ENCODE data around the gene FFAR1.
"Not testable (repeated sequence)": the region's sequence is repeated elsewhere in the genome, so short reads cannot be mapped to it uniquely, and the experiment has no call there.

FFAR1 gene

GRCh38 chr19:35355791-35356460, 8.2 kb downstream of the FFAR1 start:
- no peaks in the 10 kb centered on the region for H3K27me3 ChIP-seq (ENCODE audit: insufficient read depth, low read length)
- H3K9me3 ChIP-seq (ENCODE audit: insufficient read depth, low read depth, low read length): no peaks in the 10 kb centered on the region
- H3K9ac ChIP-seq (ENCODE audit: low read depth, low read length): no peak overlapping the region
- no peak overlapping the region for H3K27ac ChIP-seq (ENCODE audit: low read length)
- H3K4me3 ChIP-seq (ENCODE audit: low read length): no peak overlapping the region
- H3K36me3 ChIP-seq (ENCODE audit: insufficient read depth, low read depth, low read length): no peaks in the 10 kb centered on the region
- H3K4me1 ChIP-seq (ENCODE audit: insufficient read depth, low read length): no peaks in the 10 kb centered on the region

GRCh38 chr19:35357867-35358573, 10.3 kb downstream of the FFAR1 start, which contains the start of gene FFAR3:
Gene FFAR3 (plus strand): TSS chr19:35358460. CDS start chr19:35358891, 431 bp downstream.
- no peaks in the 10 kb centered on the region for H3K9me3 ChIP-seq (ENCODE audit: insufficient read depth, low read depth, low read length)

GRCh38 chr19:35358834-35359233, 11.1 kb downstream of the FFAR1 start:
- not testable (repeated sequence) for H3K4me3 ChIP-seq (ENCODE audit: low read length); H3K9ac ChIP-seq (ENCODE audit: low read depth, low read length); H3K27ac ChIP-seq (ENCODE audit: low read length); H3K27me3 ChIP-seq (ENCODE audit: insufficient read depth, low read length); H3K36me3 ChIP-seq (ENCODE audit: insufficient read depth, low read depth, low read length); H3K9me3 ChIP-seq (ENCODE audit: insufficient read depth, low read depth, low read length); H3K4me1 ChIP-seq (ENCODE audit: insufficient read depth, low read length)

More at GRCh38 chr19:35357867-35358573, 10.3 kb downstream of the FFAR1 start, which contains the start of gene FFAR3:
- Histone ChIP-seq H3K9ac (ENCODE audit: low read depth, low read length) (no peak within 1 kb of the TSS), H3K36me3 (ENCODE audit: insufficient read depth, low read depth, low read length) (no peaks in the 10 kb centered on the region), H3K27ac (ENCODE audit: low read length) (no peak within 1 kb of the TSS), H3K4me3 (ENCODE audit: low read length) (no peak within 1 kb of the TSS), H3K4me1 (ENCODE audit: insufficient read depth, low read length) (no peaks in the 10 kb centered on the region), H3K27me3 (ENCODE audit: insufficient read depth, low read length) (no peaks in the 10 kb centered on the region)

- H3K4me3 ChIP-seq (ENCODE audit: low read length); H3K36me3 ChIP-seq (ENCODE audit: insufficient read depth, low read depth, low read length): not testable (repeated sequence)
Measured at GRCh38 chr19:35359395-35359794, 11.7 kb downstream of the FFAR1 start.

GRCh38 chr19:35360081-35360480, 12.4 kb downstream of the FFAR1 start:
- H3K4me1 ChIP-seq (ENCODE audit: insufficient read depth, low read length); H3K27me3 ChIP-seq (ENCODE audit: insufficient read depth, low read length); H3K9me3 ChIP-seq (ENCODE audit: insufficient read depth, low read depth, low read length): not testable (repeated sequence)

More at GRCh38 chr19:35359395-35359794, 11.7 kb downstream of the FFAR1 start:
- not testable (repeated sequence) for H3K27me3 ChIP-seq (ENCODE audit: insufficient read depth, low read length); H3K9ac ChIP-seq (ENCODE audit: low read depth, low read length); H3K9me3 ChIP-seq (ENCODE audit: insufficient read depth, low read depth, low read length); H3K27ac ChIP-seq (ENCODE audit: low read length); H3K4me1 ChIP-seq (ENCODE audit: insufficient read depth, low read length)

GRCh38 chr19:35360880-35361420, 13.2 kb downstream of the FFAR1 start:
- no peak overlapping the region for H3K27ac ChIP-seq (ENCODE audit: low read length)
- H3K9me3 ChIP-seq (ENCODE audit: insufficient read depth, low read depth, low read length): no peaks in the 10 kb centered on the region
- H3K27me3 ChIP-seq (ENCODE audit: insufficient read depth, low read length): no peaks in the 10 kb centered on the region
- H3K4me3 ChIP-seq (ENCODE audit: low read length): no peak overlapping the region
- no peaks in the 10 kb centered on the region for H3K36me3 ChIP-seq (ENCODE audit: insufficient read depth, low read depth, low read length)
- no peaks in the 10 kb centered on the region for H3K4me1 ChIP-seq (ENCODE audit: insufficient read depth, low read length)
- no peak overlapping the region for H3K9ac ChIP-seq (ENCODE audit: low read depth, low read length)

More at GRCh38 chr19:35360081-35360480, 12.4 kb downstream of the FFAR1 start:
- not testable (repeated sequence) for H3K4me3 ChIP-seq (ENCODE audit: low read length); H3K36me3 ChIP-seq (ENCODE audit: insufficient read depth, low read depth, low read length); H3K9ac ChIP-seq (ENCODE audit: low read depth, low read length); H3K27ac ChIP-seq (ENCODE audit: low read length)

GRCh38 chr19:35362261-35363000, 14.7 kb downstream of the FFAR1 start:
- no peak overlapping the region for H3K27ac ChIP-seq (ENCODE audit: low read length)
- H3K9ac ChIP-seq (ENCODE audit: low read depth, low read length): no peak overlapping the region
- no peaks in the 10 kb centered on the region for H3K4me1 ChIP-seq (ENCODE audit: insufficient read depth, low read length)
- no peaks in the 10 kb centered on the region for H3K27me3 ChIP-seq (ENCODE audit: insufficient read depth, low read length)
- H3K9me3 ChIP-seq (ENCODE audit: insufficient read depth, low read depth, low read length): no peaks in the 10 kb centered on the region
- no peak overlapping the region for H3K4me3 ChIP-seq (ENCODE audit: low read length)
- no peaks in the 10 kb centered on the region for H3K36me3 ChIP-seq (ENCODE audit: insufficient read depth, low read depth, low read length)

GRCh38 chr19:35363001-35363590, 15.4 kb downstream of the FFAR1 start:
- no peaks in the 10 kb centered on the region for H3K36me3 ChIP-seq (ENCODE audit: insufficient read depth, low read depth, low read length)

GRCh38 chr19:35363711-35364425, 16.2 kb downstream of the FFAR1 start:
- no peaks in the 10 kb centered on the region for H3K4me1 ChIP-seq (ENCODE audit: insufficient read depth, low read length)
- no peaks in the 10 kb centered on the region for H3K36me3 ChIP-seq (ENCODE audit: insufficient read depth, low read depth, low read length)
- H3K27me3 ChIP-seq (ENCODE audit: insufficient read depth, low read length): no peaks in the 10 kb centered on the region
- H3K9ac ChIP-seq (ENCODE audit: low read depth, low read length): no peak overlapping the region
- no peaks in the 10 kb centered on the region for H3K9me3 ChIP-seq (ENCODE audit: insufficient read depth, low read depth, low read length)
- H3K27ac ChIP-seq (ENCODE audit: low read length): no peak overlapping the region
- no peak overlapping the region for H3K4me3 ChIP-seq (ENCODE audit: low read length)

More at GRCh38 chr19:35363001-35363590, 15.4 kb downstream of the FFAR1 start:
- Histone ChIP-seq H3K4me1 (ENCODE audit: insufficient read depth, low read length) (no peaks in the 10 kb centered on the region), H3K9ac (ENCODE audit: low read depth, low read length) (no peak overlapping the region), H3K4me3 (ENCODE audit: low read length) (no peak overlapping the region), H3K9me3 (ENCODE audit: insufficient read depth, low read depth, low read length) (no peaks in the 10 kb centered on the region), H3K27ac (ENCODE audit: low read length) (no peak overlapping the region), H3K27me3 (ENCODE audit: insufficient read depth, low read length) (no peaks in the 10 kb centered on the region)

- no peaks in the 10 kb centered on the region for H3K27me3 ChIP-seq (ENCODE audit: insufficient read depth, low read length)
- no peak overlapping the region for H3K27ac ChIP-seq (ENCODE audit: low read length)
- H3K4me3 ChIP-seq (ENCODE audit: low read length): no peak overlapping the region
- H3K9me3 ChIP-seq (ENCODE audit: insufficient read depth, low read depth, low read length): no peaks in the 10 kb centered on the region
- no peaks in the 10 kb centered on the region for H3K4me1 ChIP-seq (ENCODE audit: insufficient read depth, low read length)
- H3K9ac ChIP-seq (ENCODE audit: low read depth, low read length): no peak overlapping the region
- no peaks in the 10 kb centered on the region for H3K36me3 ChIP-seq (ENCODE audit: insufficient read depth, low read depth, low read length)
Measured at GRCh38 chr19:35365303-35365702, 17.6 kb downstream of the FFAR1 start.

- H3K9ac ChIP-seq (ENCODE audit: low read depth, low read length): no peak overlapping the region
Measured at GRCh38 chr19:35368378-35368777, 20.7 kb downstream of the FFAR1 start.

More at GRCh38 chr19:35368378-35368777, 20.7 kb downstream of the FFAR1 start:
- Histone ChIP-seq H3K27ac (ENCODE audit: low read length) (no peak overlapping the region), H3K27me3 (ENCODE audit: insufficient read depth, low read length) (no peaks in the 10 kb centered on the region), H3K36me3 (ENCODE audit: insufficient read depth, low read depth, low read length) (no peaks in the 10 kb centered on the region), H3K4me3 (ENCODE audit: low read length) (no peak overlapping the region), H3K4me1 (ENCODE audit: insufficient read depth, low read length) (no peaks in the 10 kb centered on the region), H3K9me3 (ENCODE audit: insufficient read depth, low read depth, low read length) (no peaks in the 10 kb centered on the region)

Measured in iPS-20b (cell line).